IPS-NIHi7 (cell line): Measurements from ENCODE around the gene HSPA4.
A peak's percentile ranks its signal among the peaks of the same experiment; 100 is the strongest.
"Not testable (repeated sequence)": the region's sequence is repeated elsewhere in the genome, so short reads cannot be mapped to it uniquely, and the experiment has no call there.

ENCODE experiments used
- DNase-seq: peaks from one replicate; pipeline ENCODE4 v3.0.0; 2012; ENCODE audit warnings: mixed read lengths; ENCODE audit errors: extremely low spot score

HSPA4 gene

DNA sequence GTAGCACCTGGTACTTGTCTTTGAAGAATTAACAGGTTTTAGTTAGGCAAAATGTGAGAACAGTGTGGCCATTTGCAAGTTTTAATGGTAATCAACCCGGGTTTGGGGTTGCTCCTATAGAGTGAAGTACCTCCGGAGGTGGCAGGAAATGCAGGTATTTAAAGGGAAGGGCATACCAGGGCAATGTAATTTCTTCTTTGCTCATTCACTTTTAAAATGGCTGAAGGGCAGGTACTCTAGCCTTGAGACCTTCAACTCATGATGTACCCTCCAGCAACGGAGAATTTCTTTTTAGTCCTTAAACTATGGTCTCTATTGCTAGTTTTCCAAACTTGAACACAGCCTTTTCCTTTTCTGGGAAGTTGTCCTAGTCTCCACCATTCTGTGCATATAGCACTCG lies 1.3 kb upstream of the HSPA4 start:
- DNase-seq = peak; percentile 59

DNA sequence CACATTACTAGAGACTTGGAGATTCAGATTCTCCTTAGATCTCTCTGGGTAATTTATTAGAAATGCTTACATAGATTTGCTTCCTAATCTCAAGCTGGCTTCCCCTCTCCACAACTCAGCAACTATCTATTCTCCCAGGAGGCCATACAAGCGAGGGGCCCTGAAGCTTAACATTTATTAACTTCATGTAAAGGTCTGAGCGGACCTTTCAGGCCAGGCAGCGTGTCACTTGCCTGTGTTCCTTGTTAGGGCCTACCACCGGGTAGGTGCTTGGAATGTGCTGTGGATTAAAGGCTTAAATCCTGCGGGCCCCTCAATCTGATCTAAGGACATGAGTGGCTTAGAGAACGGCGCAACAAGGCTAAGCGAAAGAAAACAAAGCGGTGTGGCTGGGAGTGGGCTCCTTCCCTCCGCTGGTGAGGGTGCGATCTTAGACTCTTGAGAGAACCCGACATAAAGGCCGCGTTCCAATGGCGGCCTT lies 712 bp upstream of the HSPA4 start:
- DNase-seq = peak; percentile 14

DNA sequence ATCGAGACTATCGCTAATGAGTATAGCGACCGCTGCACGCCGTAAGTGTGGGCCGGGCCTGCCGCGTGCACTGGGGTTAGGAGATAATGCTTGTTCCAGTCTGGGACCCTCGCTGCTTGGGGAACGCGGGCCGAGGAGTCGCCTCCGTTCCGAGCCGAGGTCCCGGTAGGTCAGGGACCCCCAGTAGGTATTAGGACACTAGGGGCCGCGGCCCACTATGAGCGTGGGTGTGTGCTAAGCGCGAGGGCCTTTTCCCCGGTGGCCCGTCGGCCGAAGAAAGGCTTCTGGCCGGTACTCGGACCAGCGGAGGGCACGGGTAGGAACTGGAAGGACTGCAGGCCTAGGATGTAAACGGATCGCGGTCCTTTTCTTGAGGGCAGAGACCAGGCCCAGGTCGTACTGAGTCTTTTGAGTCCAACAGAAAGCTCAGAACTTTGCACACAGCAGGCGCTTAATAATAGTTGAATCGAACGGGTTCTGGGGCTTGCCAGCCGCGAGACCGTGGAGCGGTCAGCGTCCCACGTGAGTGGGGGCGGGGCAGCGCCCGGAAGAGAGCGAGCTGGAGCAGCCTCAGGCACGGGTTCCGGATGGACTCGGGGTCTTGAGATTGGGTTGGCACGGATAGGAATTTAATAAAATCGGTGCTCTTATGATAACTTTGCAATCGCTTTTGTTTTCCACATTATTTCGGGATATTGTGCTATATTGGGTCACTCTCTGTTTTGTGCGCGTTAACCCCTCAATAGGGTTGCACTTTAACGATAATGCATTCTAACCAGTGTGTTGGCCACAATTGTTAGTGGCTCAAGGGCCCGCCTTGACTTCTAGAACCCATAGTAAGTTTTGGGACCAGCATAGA lies 733 bp downstream of the HSPA4 start:
- peak; percentile 51 for DNase-seq

GRCh38 chr5:133053448-133053847 lies 1.6 kb downstream of the HSPA4 start:
- no peak for DNase-seq

GRCh38 chr5:133054697-133055471 lies 3.1 kb downstream of the HSPA4 start:
- no peak for DNase-seq

DNA sequence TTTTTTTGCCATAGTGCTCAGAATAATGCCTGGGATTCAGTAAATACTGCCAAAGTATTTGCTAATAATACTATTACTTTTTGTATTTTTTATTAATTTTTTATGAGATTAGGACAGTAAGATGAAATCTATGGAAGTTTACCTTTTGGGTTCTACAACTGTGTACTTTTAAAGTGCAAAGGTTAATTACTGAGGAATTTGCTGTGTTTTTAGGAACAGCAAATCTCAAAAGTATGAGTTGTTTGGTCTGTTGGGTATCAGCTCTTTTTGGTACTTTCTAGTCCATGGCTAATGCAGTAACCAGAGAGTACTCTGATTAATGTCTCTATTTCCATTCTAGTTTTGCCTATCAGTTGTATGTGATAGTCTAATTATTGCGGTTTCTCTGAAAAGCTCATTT lies 5.1 kb downstream of the HSPA4 start:
- DNase-seq = no peak

DNA sequence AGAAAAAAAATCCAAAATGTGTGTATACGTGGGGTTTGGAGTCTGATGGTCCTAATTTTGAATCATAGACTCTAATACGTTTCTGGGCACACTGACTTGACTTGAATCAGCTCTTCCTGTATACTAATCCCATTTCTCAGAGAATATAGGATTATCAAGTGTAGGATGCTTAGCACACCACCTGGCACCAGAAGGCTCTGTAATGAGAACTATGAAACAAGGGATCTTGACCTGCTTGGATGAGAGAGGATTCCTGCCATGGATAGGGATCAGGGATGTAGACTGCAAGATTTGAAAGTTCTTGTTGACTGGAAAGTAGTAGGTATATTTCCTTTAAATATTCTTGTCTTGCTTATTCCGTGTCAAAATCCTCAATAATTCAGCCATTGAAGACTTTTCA lies 7.8 kb downstream of the HSPA4 start:
- DNase-seq = no peak

GRCh38 chr5:133062276-133062675 lies 10.5 kb downstream of the HSPA4 start:
- DNase-seq = no peak

- no peak for DNase-seq
Measured at GRCh38 chr5:133063965-133064364, 12.2 kb downstream of the HSPA4 start.

- DNase-seq = no peak
Measured at GRCh38 chr5:133065471-133065870, 13.7 kb downstream of the HSPA4 start.

DNA sequence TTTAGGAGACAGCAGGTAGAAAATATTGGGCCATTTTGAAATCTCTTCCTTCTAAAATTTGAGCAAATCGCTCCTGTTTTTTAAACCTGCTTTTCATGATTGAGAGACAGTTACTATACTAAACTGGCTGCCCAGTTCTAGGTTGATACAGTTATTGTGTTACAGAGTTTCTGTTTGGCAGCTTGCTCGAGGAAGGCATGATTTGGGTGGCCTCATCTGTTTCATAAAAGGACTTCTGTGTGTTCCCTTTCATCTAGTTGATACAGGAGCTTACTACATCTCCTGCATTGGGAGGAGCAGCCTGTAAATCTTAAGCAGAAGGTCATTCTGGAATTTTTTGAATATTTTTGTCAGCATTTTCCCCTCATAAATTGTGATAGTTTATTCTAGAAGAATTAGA lies 14.2 kb downstream of the HSPA4 start:
- no peak for DNase-seq

DNA sequence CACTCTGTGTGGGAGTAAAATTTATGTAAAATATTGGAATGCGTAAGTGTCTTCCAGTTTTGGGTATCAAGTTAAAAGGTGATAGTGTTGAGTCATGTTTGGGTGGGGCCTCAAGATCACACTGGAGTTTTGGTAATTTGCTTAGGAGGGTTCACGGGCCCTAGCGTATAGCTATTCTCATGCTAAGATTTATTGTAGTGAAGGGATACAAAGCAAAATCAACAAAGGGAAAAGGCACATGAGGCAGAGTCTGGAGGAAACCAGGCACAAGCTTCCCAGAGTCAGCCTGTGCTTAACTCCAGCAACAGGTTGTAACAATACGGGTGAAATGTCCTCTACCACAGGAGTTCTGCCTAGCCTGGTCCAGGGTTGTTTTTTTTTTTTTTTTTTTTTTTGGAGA lies 20.2 kb downstream of the HSPA4 start:
- no peak for DNase-seq

GRCh38 chr5:133075572-133076536 lies 24.0 kb downstream of the HSPA4 start:
- DNase-seq = no peak

- DNase-seq = no peak
Measured at GRCh38 chr5:133079048-133079447, 27.2 kb downstream of the HSPA4 start.

DNA sequence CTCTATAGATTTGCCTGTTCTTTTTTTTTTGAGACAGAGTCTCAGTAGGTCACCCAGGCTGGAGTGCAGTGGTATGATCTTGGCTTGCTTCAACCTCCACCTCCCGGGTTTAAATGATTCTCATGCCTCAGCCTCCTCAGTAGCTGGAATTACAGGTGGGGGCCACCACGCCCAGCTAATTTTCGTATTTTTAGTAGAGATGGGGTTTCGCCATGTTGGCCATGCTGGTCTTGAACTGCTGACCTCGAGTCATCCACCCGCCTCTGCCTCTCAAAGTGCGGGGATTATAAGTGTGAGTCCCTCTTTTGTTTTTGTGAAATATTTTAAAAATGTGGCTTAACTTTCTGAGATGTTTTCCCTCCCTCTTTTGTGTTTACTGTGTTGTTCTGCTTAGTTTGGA lies 29.2 kb downstream of the HSPA4 start:
- no peak for DNase-seq

DNA sequence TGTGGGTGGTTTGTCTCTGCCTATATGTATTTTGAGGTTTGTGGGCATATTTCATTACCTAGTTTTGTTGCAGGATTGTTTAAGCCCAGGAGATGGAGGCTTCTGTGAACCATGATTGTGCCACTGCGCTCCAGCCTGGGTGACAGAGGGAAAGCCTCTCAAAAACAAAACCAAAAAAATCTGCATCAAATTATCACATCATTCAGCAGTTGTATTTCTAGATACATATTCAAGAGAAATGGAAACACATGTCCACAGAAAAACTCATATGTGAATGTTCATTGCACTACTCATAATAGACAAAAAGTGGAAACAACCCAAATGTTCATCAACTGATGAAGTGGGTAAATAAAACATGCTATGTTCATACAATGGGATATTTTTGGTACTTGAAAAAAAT lies 29.9 kb downstream of the HSPA4 start:
- DNase-seq = no peak

DNA sequence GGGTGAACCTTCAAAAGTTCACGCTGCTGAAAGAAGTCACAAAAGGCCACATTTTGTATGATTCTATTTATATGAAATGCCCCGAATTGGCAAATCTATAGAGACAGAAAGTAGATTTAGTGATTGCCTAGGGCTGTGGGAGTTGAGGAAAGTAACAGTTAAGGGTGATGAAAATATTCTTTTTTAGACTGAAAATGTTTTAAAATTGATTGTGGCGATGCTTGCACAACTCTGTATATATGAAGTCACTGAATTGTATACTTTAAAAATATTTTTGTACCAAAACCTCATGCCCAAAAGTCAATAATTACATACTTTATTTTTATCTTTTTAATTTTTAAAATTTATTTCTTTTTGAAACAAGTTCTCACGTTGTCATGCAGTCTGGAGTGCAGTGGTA lies 30.3 kb downstream of the HSPA4 start:
- DNase-seq = no peak

DNA sequence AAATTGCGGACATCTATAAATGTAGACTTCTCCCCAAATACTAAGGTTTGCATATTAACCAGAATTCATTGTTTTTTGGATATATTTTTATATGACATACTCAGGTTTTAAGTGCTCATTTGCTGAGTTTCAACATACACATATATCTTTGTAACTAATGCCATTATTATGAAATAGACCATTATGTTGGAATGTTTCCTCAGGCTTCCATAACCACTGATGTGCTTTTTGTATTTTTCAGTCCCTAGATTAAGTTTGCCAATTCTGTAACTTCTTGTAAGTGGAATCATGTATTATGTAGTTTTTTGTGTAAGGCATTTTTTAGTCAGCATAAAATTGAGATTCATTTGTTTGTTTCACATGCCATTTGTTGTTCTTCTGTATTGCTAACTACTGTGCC lies 32.1 kb downstream of the HSPA4 start:
- no peak for DNase-seq

- DNase-seq = not testable (repeated sequence)
Measured at GRCh38 chr5:133085171-133085570, 33.4 kb downstream of the HSPA4 start.

DNA sequence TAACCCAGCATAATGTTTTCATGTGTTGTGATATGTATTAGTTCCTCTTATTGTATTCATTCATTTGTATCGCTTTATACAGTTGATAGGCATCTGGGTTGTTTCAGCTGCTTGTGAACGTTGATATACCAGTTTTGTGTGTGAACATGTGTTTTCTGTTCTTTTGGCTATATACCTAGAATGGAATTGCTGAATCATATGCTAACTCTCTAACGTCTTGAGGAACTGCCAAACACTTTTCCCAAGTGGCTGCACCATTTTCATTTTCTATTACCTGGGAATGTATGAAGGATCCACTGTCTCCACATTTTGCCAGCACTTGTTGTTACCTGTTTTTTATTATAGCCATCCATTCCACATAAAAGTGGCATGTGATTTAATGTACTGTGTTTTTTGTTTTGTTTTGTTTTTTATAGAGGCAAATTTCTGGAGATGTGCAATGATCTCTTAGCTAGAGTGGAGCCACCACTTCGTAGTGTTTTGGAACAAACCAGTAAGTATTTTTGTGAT lies 34.6 kb downstream of the HSPA4 start:
- DNase-seq = no peak

DNA sequence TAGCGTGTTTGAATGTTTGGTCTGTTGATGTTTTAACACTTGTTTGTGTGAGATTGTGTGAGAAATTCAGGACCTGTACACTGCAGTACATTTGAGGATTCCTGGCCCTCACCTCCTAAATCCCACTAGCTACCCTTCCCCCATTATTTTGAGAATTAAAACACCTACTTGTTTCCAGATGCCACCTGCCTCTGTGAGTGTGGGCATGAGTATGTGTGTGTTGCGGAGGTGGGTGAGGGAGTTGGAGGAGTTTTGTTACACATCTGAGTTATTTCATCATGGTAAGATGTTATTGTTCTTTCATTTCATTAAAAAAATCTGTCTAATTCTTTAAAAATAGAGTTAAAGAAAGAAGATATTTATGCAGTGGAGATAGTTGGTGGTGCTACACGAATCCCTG lies 36.3 kb downstream of the HSPA4 start:
- no peak for DNase-seq

DNA sequence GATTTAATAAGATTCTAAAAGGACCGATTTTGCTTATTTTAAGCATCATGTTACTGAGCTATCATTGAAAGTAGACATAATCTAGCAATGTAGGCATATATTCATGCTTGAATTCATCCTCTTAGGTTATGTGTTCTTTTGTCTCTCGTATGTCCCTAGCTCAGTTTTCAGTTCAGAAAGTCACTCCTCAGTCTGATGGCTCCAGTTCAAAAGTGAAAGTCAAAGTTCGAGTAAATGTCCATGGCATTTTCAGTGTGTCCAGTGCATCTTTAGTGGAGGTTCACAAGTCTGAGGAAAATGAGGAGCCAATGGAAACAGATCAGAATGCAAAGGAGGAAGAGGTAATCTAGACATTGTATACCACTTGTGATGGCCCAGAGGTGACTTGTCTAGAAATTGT lies 39.2 kb downstream of the HSPA4 start:
- no peak for DNase-seq
